Activated T-helper 1 cell treated with anti-CD3 and anti-CD28 coated beads, Interleukin-2, amount 50 U/mL, for 16 hours (primary cell): ENCODE results near the gene COPS8.

Source experiments
- DNase-seq, 2 donors: peaks; one replicate each; pipeline ENCODE4 v3.0.0-alpha.2; 2020; ENCODE audit warnings: low read depth in 1 of 2, low spot score in 1 of 2

The COPS8 gene

DNA sequence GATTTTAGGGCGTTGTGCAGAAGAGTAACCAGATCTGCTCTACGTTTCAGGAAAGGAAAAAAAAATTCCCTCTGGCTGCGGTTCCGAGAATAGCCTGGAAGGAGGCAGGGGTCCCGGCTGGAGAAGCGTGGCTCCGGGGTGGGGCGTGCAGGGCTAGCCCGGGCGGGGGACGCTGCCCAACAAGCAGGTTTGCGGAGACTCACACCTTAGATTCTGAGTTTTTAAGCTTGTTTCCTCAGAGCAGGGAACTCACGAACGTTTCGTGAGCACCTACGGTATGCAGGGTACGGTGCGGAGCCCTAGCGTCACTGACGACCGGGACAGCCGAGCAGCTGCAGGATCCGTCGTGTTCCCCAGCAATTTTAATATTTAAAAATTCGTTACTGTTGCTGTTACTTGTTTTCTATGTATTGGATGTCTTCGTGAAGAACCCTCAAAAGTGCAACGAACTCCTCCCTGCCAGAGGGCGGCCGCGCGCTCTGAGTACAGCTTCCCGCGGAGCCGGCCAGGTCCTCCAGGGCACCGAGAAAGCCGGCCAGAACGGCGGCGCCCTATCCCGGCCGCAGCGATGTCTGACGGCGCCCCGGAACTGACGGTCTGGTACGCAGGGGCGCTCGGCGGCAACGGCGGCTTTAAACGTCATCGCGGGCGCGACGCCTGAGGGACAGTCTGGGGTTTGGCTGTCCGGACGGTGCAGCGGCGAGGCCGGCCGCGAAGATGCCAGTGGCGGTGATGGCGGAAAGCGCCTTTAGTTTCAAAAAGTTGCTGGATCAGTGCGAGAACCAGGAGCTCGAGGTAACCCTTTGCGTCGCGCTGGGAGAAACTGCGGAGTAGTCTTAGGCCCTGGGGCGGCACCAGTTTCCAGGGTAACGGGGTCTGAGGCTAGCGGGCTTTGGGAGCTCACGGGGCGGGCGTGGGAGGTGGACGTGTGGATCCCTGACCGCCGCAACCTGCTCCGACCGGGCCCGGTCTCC is at the start of gene COPS8:
Gene COPS8, plus strand, starts transcription at position 642 of the 974 bp plus-strand sequence. Its CDS starts 76 bp downstream, at position 718.
- DNase-seq = peak; percentile 77 to 82

DNA sequence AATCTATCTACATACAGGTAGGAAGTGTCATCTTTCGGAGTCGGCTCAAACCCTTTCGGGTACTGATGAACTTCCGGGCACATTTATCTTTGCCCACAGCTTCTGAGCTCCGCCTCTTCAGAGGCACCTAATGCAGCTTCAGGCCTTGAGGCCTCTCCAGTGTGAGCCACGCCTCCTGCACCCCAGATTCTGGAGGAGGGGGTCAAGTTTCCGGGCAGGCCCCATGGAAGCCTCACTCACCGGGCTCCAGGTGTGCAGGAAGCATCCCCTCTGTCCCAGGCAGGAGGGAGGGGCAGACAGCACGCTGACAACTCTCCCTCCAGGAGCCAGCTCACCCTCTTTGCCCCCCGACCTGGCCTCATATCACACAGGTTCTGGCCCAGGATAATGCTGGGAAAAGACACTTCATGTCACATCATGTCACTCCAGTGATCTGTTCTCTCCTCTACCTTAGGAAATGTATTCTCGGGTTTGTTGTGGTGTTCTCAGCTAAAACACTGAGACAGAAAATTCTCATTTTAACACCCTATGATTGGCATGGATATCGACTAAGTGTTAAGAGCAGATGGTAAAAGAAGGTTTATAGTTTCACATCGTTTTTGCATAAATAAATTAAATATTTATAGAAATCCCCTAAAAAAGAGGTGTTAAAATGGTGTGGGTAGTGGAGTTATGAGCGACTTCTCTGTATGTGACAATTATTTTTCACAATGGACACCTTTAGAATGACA is 46.2 kb upstream of the COPS8 start:
- no peak for DNase-seq

DNA sequence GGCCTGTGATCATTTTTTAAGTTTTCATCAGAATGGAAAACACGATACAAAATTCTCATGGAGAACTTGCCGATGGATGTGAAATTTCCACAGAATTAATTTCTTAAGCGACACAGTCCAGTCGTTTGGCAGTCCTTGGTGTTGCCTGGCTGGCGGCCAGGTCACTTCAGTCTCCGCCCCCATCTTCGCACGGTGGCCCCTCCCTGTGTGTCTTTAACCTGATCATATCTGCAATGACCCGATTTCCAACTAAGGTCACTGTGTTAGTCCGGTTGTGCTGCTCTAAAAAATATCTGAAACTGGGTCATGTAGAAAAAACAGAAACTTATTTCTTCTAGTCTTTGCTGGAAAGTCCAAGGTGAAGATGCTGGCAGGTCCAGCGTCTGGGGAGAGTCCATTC is 44.5 kb upstream of the COPS8 start:
- DNase-seq = no peak

DNA sequence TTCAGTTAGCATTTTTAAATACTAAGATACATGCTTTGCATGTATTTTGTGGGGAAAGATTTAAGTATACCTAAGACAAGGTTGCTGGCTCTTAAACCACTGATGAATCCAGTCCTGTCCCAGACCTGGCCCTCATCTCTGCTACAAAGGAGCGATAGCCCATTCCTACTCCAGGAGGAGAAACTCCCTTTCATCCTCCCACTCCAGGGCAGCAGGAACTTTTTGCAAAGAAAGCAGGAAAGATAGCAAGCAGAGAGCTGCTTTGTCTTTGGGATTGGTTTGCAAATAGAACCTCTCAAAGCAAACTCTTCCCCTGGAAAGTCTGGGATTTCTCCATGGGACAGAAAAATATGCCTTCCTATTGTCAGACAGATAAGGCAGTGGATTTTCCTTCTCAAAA is 43.6 kb upstream of the COPS8 start:
- DNase-seq = no peak

DNA sequence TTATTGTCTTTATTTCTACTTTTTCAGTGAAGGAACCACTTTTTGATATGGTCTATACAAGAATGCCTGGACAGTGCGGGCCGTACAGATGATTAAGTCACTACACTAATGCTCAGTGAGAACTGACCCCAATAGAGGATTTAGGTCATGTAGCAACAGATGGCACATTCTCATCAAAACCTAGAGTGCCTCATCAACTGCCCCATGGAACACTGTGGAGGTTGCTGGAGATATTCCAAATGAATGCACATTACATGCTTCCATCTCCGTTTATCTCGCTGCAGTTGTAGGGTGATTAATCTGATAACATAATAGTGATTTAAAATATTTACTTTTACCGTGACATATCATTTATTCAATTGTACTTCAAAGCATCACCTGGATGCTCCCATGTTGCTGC is 41.8 kb upstream of the COPS8 start:
- DNase-seq = no peak

DNA sequence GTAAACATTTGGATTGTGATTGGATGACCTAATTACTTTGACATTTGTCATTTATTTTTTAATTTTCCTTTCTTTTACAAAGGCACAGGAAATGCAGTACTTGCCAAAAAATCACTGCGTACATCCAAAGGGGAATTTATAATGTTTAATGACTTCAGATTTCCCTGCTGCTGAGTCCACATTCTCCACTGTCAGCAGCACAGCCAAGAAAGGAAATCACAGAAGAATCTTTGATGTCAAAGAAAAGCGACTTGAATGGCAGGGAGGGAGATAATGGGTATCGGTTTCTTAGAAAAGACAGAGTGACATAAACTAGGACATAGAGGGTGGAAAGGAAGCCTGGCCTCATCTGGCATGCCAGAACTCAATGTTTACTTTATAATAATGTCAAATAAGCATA is 41.4 kb upstream of the COPS8 start:
- no peak for DNase-seq

DNA sequence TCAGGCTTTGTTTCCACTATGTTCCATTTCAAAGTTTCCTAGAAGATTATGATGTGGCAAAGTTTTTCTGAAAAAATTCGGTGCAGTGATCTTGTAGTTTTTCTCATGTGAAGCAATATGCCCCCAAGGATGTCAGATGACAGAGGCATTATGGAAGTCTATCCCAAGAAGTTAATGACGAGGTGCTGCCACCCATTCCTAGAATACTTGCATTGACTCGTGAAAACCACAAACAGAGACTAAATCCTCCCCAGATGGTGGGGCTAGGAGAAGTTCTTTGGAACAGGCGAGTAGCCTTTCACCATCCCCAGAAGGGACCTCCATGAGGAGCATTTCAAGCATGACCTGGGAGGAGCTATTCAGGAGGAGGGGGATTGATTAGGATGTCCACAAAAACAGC is 40.2 kb upstream of the COPS8 start:
- DNase-seq = no peak

DNA sequence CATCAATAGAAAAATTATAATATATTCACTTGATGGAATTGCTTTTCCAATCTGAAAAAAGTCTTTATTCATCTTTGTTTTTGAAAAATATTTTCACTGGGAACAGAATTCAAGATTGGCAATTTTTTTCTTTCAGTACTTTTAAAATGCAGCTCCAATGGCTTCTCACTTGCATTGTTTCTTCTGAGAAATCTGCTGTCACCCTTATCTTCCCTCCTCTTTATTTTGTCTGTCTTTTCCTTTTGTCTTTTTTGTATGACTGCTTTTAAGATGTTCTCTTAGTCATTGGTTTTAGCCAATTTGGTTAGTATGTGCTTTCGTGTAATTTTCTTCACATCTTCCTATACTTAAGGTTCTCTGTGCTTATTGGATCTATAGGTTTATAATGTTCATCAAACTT is 37.1 kb upstream of the COPS8 start:
- DNase-seq = no peak

DNA sequence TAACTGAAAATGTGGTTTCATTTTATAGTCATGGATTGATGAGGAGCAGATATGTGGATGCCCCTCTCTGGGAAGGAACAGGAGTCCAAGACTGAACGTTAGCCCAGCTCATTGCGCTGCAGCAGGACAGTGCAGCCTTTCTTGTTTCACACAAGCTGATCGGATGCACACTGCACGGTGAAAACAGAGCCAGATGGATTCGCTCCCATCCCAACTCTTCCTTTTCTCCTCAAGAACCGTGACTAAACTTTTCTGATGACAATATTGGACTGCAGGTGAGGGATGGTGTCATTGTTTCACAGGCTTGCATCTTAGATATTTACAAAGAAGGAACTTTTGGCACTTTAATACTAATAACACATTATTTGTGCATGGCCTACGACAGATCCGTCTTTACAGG is 33.8 kb upstream of the COPS8 start:
- DNase-seq = no peak

DNA sequence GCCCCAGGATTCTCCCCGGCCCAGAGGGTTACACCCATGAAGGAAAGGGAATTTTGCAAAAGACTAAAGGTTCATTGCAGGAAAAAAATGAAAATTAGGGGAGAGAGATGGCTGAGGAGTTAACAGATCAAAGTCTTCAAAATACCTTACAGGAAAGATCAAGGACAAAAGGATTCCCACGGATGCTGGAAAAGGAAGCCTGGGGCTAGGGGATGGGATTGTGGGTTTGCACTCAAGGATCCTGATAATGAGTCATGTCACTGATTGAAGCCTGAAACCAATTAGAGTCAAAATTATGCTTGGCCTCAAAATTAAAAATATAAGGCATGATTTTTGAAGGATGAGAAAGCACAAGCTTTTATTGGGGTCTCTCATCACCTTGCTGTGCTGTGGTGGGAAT is 32.6 kb upstream of the COPS8 start:
- no peak for DNase-seq

DNA sequence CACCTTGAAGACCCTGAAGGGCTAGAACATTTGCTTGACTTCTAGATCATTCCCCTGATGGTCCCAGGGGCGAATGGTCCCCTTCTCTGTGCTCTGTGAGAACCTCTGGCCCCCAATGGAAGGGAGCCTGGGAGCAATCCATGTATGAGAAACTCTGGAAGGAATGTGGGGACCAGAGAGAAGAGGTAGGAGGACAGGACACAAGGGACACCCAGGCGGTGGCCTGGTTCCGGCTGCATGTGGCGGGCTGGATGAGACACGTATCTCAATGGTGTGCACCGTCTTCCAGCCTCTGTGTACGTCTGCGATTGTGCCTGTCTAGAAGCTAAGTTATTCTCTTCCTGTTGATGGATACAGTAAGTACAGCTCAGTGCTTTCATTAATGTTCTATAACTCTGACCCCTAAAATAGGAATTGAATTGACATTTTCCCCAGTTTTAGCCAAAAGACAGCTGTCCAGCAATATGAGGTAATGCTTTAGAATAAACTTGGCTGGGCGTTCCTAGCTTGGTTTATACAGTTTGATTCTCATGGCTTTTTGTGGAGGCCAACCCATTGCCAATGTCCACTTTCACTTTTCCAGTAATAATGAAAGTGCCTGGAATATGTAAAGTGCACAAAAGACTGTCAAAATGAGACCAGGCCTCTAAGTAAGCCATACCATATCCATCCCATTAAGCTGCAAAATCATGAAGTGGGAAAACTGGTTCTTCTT is 30.1 kb upstream of the COPS8 start:
- no peak for DNase-seq

DNA sequence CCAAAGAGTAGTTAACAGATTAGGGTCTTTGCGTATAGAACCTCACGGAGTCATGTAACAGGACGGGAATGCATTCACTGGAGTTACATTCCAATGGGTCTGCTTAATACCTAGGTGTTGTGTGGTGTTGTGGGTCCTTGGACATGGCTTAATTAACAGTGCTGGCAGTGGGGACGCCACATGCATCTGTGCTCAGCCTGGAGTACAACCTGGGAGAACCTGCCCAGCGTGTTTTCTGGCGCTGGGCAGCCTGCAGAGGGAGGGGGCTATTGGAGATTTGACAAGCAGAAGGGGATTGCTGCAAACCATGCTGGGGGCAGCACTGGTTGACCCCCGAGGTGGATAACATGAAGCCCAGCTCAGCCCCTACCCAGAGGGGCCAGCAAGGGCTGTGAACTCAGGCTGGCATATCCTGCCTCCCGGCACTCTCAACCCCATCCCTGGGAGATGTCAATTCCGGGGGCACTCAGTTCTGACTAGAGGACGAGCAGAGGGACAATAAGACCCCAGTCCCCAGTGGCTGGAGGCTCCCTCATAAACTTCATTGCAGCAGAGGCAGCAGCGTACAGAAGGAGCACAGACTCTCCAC is 29.3 kb upstream of the COPS8 start:
- no peak for DNase-seq

DNA sequence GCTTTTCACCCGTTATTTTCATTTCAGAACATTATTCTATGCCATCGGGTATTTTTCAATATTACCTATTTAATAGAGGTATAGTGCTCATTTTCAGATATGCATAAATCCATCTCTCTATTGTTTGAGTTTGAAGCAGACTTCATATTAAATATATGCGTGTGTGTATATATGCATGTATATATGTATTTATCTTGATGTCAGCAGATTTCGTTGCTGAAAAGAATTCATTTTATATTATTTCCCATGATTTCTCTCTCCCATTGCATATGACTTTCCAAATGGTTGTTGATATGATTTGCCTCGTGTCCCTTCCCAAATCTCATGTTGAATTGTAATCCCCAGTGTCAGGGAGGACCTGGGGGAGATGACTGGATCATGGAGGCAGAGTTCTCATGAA is 28.6 kb upstream of the COPS8 start:
- DNase-seq = no peak

DNA sequence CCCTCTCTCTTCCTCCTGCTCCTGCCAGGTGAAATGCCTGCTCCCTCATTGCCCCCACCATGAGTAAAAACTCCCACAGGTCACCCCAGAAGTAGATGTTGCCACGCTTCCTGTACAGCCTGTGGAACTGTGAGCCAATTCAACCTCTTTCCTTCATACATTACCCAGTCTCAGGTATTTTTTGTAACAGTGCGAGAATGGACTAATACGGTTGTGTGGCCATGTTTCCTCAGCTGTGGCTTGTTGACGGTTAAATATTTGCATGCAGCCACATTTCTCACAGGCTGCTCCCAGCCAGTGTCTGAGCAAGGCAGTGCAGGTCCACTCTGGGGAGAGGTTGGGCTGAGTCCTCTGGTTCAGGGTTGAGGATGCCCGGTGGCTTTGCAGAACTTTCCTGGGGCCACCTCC is 27.8 kb upstream of the COPS8 start:
- no peak for DNase-seq

DNA sequence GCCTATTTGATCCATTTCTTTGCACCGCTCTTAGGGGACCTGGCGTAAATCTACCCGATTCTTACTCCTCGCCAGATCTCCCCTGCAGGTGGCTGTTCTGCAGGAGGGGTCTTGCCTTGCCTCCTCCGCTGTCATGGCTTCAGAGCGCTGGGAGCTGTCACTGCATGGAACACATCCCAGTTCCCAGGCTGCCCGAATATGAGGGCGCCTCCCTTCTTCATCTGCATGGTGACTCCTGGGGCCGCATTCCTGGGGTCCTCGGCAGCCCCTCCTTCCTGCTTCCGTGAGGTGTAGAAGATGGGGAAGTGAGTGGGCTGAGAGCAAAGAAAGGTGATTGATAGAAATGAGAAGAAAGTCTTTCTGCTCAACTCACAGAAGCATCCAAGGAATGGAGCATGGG is 27.3 kb upstream of the COPS8 start:
- no peak for DNase-seq

DNA sequence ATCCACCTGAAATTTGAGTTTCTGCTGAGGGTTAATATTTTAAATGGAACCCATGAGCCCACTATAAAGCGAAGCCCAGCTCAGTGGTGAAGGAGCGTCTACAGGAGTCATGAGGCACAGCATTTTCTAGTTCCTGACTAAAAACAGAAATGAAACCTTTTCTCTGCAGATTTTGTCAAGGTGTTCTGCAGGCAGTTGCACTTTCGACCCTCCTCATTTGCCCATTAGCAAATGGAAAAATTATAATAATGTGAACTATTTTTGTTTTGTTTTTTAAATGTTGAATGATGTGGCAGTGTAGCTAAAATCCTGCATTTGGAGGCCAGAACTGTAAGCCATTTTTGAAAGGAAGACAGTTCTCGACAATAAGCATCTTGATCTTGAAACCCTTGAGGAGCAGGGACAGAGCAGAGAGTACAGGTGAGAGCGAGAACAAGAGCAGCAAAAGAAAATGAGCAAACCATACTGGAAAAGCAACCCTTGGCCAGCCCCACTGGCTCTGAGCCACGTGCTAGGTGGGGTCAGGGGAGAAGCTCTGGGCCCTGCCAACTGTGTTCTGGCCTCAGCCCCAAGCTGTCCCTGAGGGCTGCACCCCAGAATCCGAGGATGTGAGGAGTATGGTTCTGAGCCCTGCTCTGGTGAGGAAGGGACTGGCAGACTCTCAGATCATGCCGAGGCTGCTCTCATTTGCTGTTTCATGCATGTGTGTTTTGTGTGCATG is 26.4 kb upstream of the COPS8 start:
- DNase-seq = no peak

DNA sequence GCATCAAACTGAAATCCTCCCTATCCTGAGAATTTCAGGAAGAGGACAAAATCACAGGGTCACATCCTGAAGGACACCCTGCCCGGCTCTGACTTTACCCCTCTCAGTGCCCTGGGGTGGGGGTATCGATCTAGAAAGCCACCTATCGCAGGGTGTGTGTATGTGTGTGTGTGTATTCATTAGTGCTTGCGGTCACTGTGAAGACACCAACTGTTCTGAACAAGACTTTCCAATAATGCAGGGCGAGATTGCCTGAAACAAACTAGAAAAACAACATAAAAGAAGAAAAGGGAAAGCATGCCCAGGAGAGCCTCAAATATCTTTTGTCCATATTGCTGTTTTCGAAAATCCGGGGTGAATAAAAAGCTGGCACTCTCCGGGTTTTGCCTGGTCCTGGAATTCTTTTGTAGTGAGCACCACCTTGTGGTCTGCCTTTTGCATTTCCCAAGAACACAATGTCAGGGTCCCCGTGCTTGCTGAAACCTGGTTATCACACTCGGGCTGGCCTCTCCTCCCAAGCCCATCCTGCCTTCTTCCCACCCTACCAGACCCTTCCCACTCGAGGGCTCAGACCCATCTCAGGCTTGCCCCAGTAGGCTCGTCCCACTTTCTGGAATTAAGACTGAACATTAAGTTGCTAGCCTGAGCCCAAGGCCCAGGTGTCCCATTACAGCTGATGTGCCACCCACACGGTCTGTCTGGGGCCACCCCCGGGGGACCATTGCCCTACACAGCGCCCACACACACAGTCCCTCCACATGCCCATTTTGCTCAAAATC is 25.0 kb upstream of the COPS8 start:
- no peak for DNase-seq

DNA sequence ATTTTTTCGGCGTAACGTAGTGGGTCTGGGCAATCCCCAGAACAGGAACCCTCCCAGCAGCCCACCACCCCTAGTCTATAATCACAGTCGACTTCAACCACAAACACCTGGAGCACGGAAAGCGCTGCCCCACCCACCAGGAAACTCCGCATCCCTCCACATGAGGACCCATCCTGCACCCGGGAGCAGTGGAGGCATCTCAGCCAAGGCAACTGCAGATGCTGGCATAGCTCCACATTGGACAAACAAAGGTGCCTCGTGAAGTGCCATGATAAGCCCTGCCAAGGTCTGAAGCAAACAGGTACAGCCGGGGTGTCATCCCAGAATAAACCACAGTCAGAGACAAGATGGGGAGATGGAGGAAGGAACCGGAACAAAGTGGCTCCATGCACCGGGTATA is 24.3 kb upstream of the COPS8 start:
- no peak for DNase-seq

DNA sequence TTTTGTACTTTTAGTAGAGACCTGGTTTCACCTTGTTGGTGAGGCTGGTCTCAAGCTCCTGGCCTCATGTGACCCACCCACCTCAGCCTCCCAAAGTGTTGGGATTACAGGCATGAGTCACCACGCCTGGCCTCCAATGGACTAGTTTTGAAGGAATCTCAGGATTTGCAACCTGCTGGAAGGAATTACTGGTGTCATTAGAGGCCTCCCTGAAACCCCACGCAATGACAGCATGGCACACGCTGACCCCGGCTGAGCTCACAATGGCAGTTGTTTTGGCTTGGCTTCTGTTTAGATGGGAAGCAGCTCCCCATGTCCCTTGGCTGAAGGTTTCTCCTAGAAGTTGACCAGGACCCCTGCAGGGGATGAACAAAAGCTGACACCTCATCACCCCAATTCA is 23.1 kb upstream of the COPS8 start:
- no peak for DNase-seq
